NCI-H446 treated with DMSO at 0.1 percent for 48 hours (cell line): ENCODE measurements around the gene CDK14.

Experiments
- DNase-seq: peaks from one replicate; lab custom pipeline; 2025; lab: John Stamatoyannopoulos, UW

CDK14 gene

GRCh38 chr7:90951986-90952954, 356.1 kb downstream of the CDK14 start:
- peak; percentile 23 for DNase-seq

- DNase-seq: peak; percentile 46
Observed at GRCh38 chr7:90955641-90956207, 359.6 kb downstream of the CDK14 start.

- DNase-seq: peak; percentile 78
Observed at GRCh38 chr7:90957883-90958282, 361.8 kb downstream of the CDK14 start.

GRCh38 chr7:90958647-90959046, 362.5 kb downstream of the CDK14 start:
- DNase-seq: peak; percentile 52

- DNase-seq: no peak
Observed at GRCh38 chr7:90961037-90961725, 365.1 kb downstream of the CDK14 start.

- DNase-seq: no peak
Observed at GRCh38 chr7:90965211-90965610, 369.1 kb downstream of the CDK14 start.

GRCh38 chr7:90966346-90966745, 370.2 kb downstream of the CDK14 start:
- DNase-seq: no peak

- DNase-seq: no peak
Observed at GRCh38 chr7:90968871-90969270, 372.8 kb downstream of the CDK14 start.

GRCh38 chr7:90972906-90973550, 376.9 kb downstream of the CDK14 start:
- DNase-seq: no peak

GRCh38 chr7:90977056-90977455, 380.9 kb downstream of the CDK14 start:
- DNase-seq: no peak

GRCh38 chr7:90980545-90980944, 384.4 kb downstream of the CDK14 start:
- DNase-seq: no peak

- DNase-seq: no peak
Observed at GRCh38 chr7:90982228-90982627, 386.1 kb downstream of the CDK14 start.

GRCh38 chr7:90984692-90985091, 388.6 kb downstream of the CDK14 start:
- no peak for DNase-seq

GRCh38 chr7:90988516-90988915, 392.4 kb downstream of the CDK14 start:
- DNase-seq: no peak

GRCh38 chr7:90988996-90989765, 393.1 kb downstream of the CDK14 start:
- no peak for DNase-seq

GRCh38 chr7:90994121-90994520, 398.0 kb downstream of the CDK14 start:
- DNase-seq: no peak

GRCh38 chr7:90994601-90995000, 398.5 kb downstream of the CDK14 start:
- DNase-seq: no peak

- DNase-seq: no peak
Observed at GRCh38 chr7:90995996-90996395, 399.9 kb downstream of the CDK14 start.

- no peak for DNase-seq
Observed at GRCh38 chr7:90999989-91000979, 404.2 kb downstream of the CDK14 start.

GRCh38 chr7:91005024-91005423, 408.9 kb downstream of the CDK14 start:
- no peak for DNase-seq
